Measurements from ENCODE around the gene ASB13. TPM values are rescaled to one million over a fixed set of nuclear protein-coding genes. Genes with fewer than 3 reads are reported as not detected.

The ASB13 gene
- total and polyA plus RNA-seq, 10 of the 15 experiments (the other 5 are each of a cell fraction or from before 2014, with no cell fraction given): 0.02 to 0.59 (median 0.10) TPM; not detected in 2

DNA sequence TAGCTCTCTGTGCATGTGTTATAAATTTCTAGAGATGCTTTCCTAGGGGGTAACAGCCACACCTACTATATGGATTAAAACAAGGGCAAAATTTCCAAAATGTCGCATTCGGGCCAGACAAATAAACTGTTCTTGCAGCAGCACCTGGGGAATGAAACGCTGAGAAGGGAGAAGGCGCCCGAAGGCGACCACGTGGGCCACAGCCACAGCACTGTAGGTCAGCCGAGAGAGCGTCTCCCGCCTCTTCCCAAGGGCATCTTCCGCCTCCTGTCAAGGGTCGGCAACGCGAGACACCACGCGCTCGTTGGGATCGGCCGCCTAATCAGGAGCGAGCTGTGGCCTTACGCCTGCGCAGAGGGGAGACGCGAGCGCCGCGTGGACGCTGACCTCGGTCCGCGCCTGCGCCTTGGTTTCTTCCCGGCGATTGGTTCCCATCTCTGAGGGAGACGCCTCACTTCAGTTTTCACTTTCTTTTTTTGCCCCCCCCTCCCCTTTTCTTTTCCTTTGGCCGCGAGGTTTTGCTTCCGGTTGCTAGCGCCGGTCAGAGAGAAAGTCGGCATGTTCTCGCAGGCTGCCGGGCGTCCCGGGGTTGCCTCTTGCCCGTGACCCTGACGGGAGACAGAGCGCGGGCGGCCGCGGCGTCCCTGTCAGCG lies 18.0 kb upstream of the ASB13 start, which contains the start of gene TASOR2 (continued):
- TF ChIP-seq CREB1 (IDR thresholded peaks at IDR 0.05; ENCODE audit: low read depth) (peak; percentile 35; the same call in 1 of the 2 replicates), STAT3 (IDR thresholded peaks at IDR 0.05; ENCODE audit: low read depth, low read length) (no peak), TARDBP (IDR thresholded peaks at IDR 0.05; ENCODE audit: borderline replicate concordance) (no peak), RAD21 (IDR thresholded peaks at IDR 0.05; ENCODE audit: insufficient read depth, low read depth, low read length) (no peak), ETV6 (conservative IDR thresholded peaks at IDR 0.05 in 1 of 2, IDR thresholded peaks at IDR 0.05 in 1 of 2; ENCODE audit: borderline replicate concordance in 1 of 2, low read depth in 1 of 2) (no peak), MTA2 (IDR thresholded peaks at IDR 0.05; ENCODE audit: low read depth) (peak; percentile 27; the same call in 1 of the 2 replicates), ATF7 (IDR thresholded peaks at IDR 0.05; ENCODE audit: low read depth) (no peak), HDAC6 (IDR thresholded peaks at IDR 0.05; ENCODE audit: unreplicated experiment) (peak; percentile 28), TCF12 (IDR thresholded peaks at IDR 0.05; ENCODE audit: low read depth, low read length) (no peak), ZSCAN29 (IDR thresholded peaks at IDR 0.05) (0 out of 2 replicates have a peak, but pooled peaks have one; percentile 36), KDM1A (IDR thresholded peaks at IDR 0.05; ENCODE audit: borderline replicate concordance) (no peak), YBX1 (IDR thresholded peaks at IDR 0.05) (no peak), ZZZ3 (IDR thresholded peaks at IDR 0.05; ENCODE audit: control insufficient read depth, insufficient read length, low read depth) (no peak), GABPA (IDR thresholded peaks at IDR 0.05; ENCODE audit: low read depth) (peak; percentile 87), MEF2B (IDR thresholded peaks at IDR 0.05; ENCODE audit: partially characterized antibody, poor library complexity, severe bottlenecking) (peak; percentile 37), NFXL1 (IDR thresholded peaks at IDR 0.05; ENCODE audit: borderline replicate concordance) (no peak), RB1 (IDR thresholded peaks at IDR 0.05; ENCODE audit: borderline replicate concordance) (peak; percentile 35; the same call in 1 of the 2 replicates), POU2F2 (IDR thresholded peaks at IDR 0.05; ENCODE audit: borderline replicate concordance, low read depth, low read length) (peak; percentile 8; the same call in 1 of the 3 replicates), EZH2 (IDR thresholded peaks at IDR 0.05; ENCODE audit: borderline replicate concordance, control insufficient read depth, low read depth, low read length) (no peak), EED (IDR thresholded peaks at IDR 0.05; ENCODE audit: low read depth) (no peak), NBN (IDR thresholded peaks at IDR 0.05) (peak; percentile 66; the same call in 1 of the 2 replicates), SUPT20H (IDR thresholded peaks at IDR 0.05; ENCODE audit: borderline replicate concordance, control insufficient read depth, low read depth, low read length) (no peak), BRCA1 (IDR thresholded peaks at IDR 0.05; ENCODE audit: low read depth, low read length) (peak; percentile 68), MEF2A (IDR thresholded peaks at IDR 0.05; ENCODE audit: insufficient read depth, low read depth, low read length) (no peak), SP1 (IDR thresholded peaks at IDR 0.05; ENCODE audit: low read depth, low read length) (peak; percentile 33)
- TF ChIP-seq, protein P1, sequence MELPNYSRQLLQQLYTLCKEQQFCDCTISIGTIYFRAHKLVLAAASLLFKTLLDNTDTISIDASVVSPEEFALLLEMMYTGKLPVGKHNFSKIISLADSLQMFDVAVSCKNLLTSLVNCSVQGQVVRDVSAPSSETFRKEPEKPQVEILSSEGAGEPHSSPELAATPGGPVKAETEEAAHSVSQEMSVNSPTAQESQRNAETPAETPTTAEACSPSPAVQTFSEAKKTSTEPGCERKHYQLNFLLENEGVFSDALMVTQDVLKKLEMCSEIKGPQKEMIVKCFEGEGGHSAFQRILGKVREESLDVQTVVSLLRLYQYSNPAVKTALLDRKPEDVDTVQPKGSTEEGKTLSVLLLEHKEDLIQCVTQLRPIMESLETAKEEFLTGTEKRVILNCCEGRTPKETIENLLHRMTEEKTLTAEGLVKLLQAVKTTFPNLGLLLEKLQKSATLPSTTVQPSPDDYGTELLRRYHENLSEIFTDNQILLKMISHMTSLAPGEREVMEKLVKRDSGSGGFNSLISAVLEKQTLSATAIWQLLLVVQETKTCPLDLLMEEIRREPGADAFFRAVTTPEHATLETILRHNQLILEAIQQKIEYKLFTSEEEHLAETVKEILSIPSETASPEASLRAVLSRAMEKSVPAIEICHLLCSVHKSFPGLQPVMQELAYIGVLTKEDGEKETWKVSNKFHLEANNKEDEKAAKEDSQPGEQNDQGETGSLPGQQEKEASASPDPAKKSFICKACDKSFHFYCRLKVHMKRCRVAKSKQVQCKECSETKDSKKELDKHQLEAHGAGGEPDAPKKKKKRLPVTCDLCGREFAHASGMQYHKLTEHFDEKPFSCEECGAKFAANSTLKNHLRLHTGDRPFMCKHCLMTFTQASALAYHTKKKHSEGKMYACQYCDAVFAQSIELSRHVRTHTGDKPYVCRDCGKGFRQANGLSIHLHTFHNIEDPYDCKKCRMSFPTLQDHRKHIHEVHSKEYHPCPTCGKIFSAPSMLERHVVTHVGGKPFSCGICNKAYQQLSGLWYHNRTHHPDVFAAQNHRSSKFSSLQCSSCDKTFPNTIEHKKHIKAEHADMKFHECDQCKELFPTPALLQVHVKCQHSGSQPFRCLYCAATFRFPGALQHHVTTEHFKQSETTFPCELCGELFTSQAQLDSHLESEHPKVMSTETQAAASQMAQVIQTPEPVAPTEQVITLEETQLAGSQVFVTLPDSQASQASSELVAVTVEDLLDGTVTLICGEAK (IDR thresholded peaks at IDR 0.05; ENCODE audit: borderline replicate concordance): peak; percentile 76
- TF ChIP-seq, protein P2, sequence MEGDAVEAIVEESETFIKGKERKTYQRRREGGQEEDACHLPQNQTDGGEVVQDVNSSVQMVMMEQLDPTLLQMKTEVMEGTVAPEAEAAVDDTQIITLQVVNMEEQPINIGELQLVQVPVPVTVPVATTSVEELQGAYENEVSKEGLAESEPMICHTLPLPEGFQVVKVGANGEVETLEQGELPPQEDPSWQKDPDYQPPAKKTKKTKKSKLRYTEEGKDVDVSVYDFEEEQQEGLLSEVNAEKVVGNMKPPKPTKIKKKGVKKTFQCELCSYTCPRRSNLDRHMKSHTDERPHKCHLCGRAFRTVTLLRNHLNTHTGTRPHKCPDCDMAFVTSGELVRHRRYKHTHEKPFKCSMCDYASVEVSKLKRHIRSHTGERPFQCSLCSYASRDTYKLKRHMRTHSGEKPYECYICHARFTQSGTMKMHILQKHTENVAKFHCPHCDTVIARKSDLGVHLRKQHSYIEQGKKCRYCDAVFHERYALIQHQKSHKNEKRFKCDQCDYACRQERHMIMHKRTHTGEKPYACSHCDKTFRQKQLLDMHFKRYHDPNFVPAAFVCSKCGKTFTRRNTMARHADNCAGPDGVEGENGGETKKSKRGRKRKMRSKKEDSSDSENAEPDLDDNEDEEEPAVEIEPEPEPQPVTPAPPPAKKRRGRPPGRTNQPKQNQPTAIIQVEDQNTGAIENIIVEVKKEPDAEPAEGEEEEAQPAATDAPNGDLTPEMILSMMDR (IDR thresholded peaks at IDR 0.05 in 2 of 3, conservative IDR thresholded peaks at IDR 0.05 in 1 of 3; ENCODE audit: control insufficient read depth in 2 of 3, extremely low read depth in 1 of 3, insufficient read depth in 1 of 3, low read depth in 3 of 3, low read length in 3 of 3): no peak
